ENCODE results near the gene C1orf159.

- TF ChIP-seq ESRRA (IDR thresholded peaks at IDR 0.05; ENCODE audit: borderline replicate concordance, low read depth) (no peak), CTBP1 (IDR thresholded peaks at IDR 0.05; ENCODE audit: borderline replicate concordance) (no peak), L3MBTL2 (IDR thresholded peaks at IDR 0.05) (no peak), CTCF (IDR thresholded peaks at IDR 0.05 in 2 of 3, conservative IDR thresholded peaks at IDR 0.05 in 1 of 3; ENCODE audit: insufficient read depth in 2 of 3, low read depth in 1 of 3, low read length in 3 of 3) (no peak), ZNF398 (CRISPR knock-in tag; IDR thresholded peaks at IDR 0.05) (no peak), PHB2 (IDR thresholded peaks at IDR 0.05; ENCODE audit: low read depth) (no peak), FOSL1 (tag; conservative IDR thresholded peaks at IDR 0.05) (no peak), ZFP36 (IDR thresholded peaks at IDR 0.05; ENCODE audit: low read depth, low read length, partially characterized antibody) (no peak), RAD21 (CRISPR knock-in tag; conservative IDR thresholded peaks at IDR 0.05 in 1 of 2, IDR thresholded peaks at IDR 0.05 in 1 of 2) (no peak), ZNF354B (CRISPR knock-in tag; IDR thresholded peaks at IDR 0.05) (no peak)
- TF ChIP-seq, protein P1, sequence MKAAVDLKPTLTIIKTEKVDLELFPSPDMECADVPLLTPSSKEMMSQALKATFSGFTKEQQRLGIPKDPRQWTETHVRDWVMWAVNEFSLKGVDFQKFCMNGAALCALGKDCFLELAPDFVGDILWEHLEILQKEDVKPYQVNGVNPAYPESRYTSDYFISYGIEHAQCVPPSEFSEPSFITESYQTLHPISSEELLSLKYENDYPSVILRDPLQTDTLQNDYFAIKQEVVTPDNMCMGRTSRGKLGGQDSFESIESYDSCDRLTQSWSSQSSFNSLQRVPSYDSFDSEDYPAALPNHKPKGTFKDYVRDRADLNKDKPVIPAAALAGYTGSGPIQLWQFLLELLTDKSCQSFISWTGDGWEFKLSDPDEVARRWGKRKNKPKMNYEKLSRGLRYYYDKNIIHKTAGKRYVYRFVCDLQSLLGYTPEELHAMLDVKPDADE (conservative IDR thresholded peaks at IDR 0.05; ENCODE audit: control insufficient read depth, low read depth, low read length), result no peak
Observed at GRCh38 chr1:1085171-1085841, 30.6 kb downstream of the C1orf159 start.
